ENCODE measurements around the gene SORCS2. TPM values are rescaled to one million over a fixed set of nuclear protein-coding genes. Genes with fewer than 3 reads are reported as not detected.

Gene SORCS2
- total and polyA plus RNA-seq, 2 donors (not counting 1 experiment from before 2014, with no cell fraction given): not detected

DNA sequence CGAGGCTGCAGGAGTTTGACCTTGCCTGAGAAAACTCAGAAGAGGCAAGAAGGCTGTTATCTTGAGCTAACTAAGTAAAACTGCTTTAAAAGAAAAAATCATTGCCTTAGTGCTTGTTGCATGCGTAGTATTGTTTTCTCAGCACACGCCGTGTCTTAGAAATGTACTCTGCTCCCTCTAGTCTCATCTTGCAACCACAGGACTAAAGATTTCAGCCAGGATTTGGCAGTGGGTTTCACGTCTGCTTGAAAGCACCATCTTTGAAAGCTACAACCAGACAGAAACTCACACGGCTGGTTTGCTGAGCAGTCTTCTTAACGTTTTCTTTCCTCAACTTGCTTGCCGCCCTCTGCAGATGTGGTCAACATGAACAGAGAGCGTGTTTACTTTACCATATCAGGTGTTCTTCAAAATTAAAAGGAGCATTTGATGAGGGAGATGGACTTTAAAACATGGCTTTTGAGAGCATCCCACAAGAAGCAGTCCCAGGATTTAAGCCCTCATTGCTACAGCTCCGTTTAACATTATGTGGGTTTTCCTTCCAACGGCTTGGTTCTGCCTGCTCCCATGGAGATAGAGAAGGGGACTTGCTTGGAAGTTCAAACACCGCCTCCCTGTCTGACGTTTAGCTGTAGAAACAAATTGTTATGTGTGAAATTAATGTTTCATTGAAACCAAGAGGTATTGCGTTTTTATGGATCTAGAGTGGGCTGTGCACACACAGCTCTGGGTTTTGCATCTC lies 3.4 kb downstream of the SORCS2 start:
- H3K27me3 Mint-ChIP-seq: peaks cover 52% of the 10 kb centered on the region

DNA sequence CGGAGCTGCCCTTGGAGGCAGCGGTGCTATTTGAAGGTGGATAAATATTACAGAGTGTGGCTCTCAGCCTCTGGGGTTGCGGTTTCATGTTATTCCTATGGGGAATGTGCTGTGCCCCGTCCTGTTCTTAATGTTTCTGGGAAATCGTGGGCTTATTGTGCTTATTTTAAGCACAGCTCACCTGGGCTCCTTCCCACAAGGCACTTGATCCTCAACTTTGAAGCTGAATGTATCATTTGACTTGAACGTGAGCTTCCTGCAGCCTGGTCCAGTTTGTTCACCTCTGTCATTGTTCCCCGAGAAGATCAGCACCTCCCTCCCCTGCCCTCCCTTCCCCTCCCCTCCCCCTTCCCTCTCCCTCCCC lies 3.9 kb downstream of the SORCS2 start:
- Histone ChIP-seq H3K4me1 (ENCODE audit: control insufficient read depth in 2 of 2, insufficient read depth in 2 of 2, low read length in 2 of 2) (peaks cover 0 to 5% of the 10 kb centered on the region in 2 donors), H3K4me3 (ENCODE audit: control extremely low read depth in 1 of 5, extremely low read depth in 1 of 5, insufficient read depth in 1 of 5, low read depth in 2 of 5, low read length in 4 of 5) (no peak overlapping the region), H3K9ac (ENCODE audit: low read length) (no peak overlapping the region), H3K27ac (ENCODE audit: low read length in 2 of 2) (no peak overlapping the region), H2AFZ (ENCODE audit: insufficient read depth, low read depth, low read length, poor library complexity, severe bottlenecking) (no peak overlapping the region), H4K20me1 (ENCODE audit: control insufficient read depth, insufficient read depth, low read length, poor library complexity, severe bottlenecking) (no peaks in the 10 kb centered on the region), H3K4me2 (replicated peaks; ENCODE audit: low read depth, low read length, poor library complexity, severe bottlenecking) (no peak overlapping the region), H3K9me3 (ENCODE audit: control extremely low read depth in 1 of 3, control insufficient read depth in 2 of 3, insufficient read depth in 1 of 3, low read length in 2 of 3) (peaks cover 0 to 3% (median 0%) of the 10 kb centered on the region in 3 donors), H3K79me2 (ENCODE audit: control insufficient read depth, insufficient read depth, low read length) (no peaks in the 10 kb centered on the region), H3K36me3 (replicated peaks in 1 of 2; ENCODE audit: control extremely low read depth in 1 of 2, control insufficient read depth in 1 of 2, extremely low read depth in 1 of 2, insufficient read depth in 2 of 2, low read length in 1 of 2) (no peaks in the 10 kb centered on the region), H3K27me3 (replicated peaks in 1 of 4; ENCODE audit: control extremely low read depth in 1 of 4, control insufficient read depth in 3 of 4, insufficient read depth in 4 of 4, low read length in 3 of 4) (peaks cover 0 to 30% (median 11%) of the 10 kb centered on the region in 4 experiments)
- WGBS (ENCODE audit: insufficient coverage): 58% methylated on average over 6 of the region's 7 CpGs
- POLR2A ChIA-PET: interaction anchor here (0.6 kb wide), 1 partner anchor 1373 kb away, joined by 5 read pairs; no protein-coding TSS in a partner anchor
- TF ChIP-seq, protein P1, sequence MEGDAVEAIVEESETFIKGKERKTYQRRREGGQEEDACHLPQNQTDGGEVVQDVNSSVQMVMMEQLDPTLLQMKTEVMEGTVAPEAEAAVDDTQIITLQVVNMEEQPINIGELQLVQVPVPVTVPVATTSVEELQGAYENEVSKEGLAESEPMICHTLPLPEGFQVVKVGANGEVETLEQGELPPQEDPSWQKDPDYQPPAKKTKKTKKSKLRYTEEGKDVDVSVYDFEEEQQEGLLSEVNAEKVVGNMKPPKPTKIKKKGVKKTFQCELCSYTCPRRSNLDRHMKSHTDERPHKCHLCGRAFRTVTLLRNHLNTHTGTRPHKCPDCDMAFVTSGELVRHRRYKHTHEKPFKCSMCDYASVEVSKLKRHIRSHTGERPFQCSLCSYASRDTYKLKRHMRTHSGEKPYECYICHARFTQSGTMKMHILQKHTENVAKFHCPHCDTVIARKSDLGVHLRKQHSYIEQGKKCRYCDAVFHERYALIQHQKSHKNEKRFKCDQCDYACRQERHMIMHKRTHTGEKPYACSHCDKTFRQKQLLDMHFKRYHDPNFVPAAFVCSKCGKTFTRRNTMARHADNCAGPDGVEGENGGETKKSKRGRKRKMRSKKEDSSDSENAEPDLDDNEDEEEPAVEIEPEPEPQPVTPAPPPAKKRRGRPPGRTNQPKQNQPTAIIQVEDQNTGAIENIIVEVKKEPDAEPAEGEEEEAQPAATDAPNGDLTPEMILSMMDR (IDR thresholded peaks at IDR 0.05): no peak
- no peak for TF ChIP-seq EZH2 (IDR thresholded peaks at IDR 0.05; ENCODE audit: borderline replicate concordance, insufficient read depth, low read depth, low read length, poor library complexity, severe bottlenecking)
- Mint-ChIP-seq H3K27ac (no peak overlapping the region), H3K27me3 (peaks cover 51% of the 10 kb centered on the region), H3K9me3 (ENCODE audit: insufficient read depth) (no peaks in the 10 kb centered on the region), H3K4me1 (no peaks in the 10 kb centered on the region), H3K4me3 (no peak overlapping the region)
- CTCF ChIA-PET: no interaction called here
- no peak for DNase-seq
- no peak for ATAC-seq (ENCODE audit: low read depth)
- intact Hi-C loops (cut with micrococcal nuclease): no loop called here

More for the DNA sequence above, 3.4 kb downstream of the SORCS2 start:
- Histone ChIP-seq H3K9ac (ENCODE audit: low read length) (no peak overlapping the region), H3K9me3 (ENCODE audit: control extremely low read depth in 1 of 3, control insufficient read depth in 2 of 3, insufficient read depth in 1 of 3, low read length in 2 of 3) (peaks cover 0 to 3% (median 0%) of the 10 kb centered on the region in 3 donors), H3K36me3 (replicated peaks in 1 of 2; ENCODE audit: control extremely low read depth in 1 of 2, control insufficient read depth in 1 of 2, extremely low read depth in 1 of 2, insufficient read depth in 2 of 2, low read length in 1 of 2) (no peaks in the 10 kb centered on the region), H3K4me1 (ENCODE audit: control insufficient read depth in 2 of 2, insufficient read depth in 2 of 2, low read length in 2 of 2) (peaks cover 0 to 5% of the 10 kb centered on the region in 2 donors), H3K4me2 (replicated peaks; ENCODE audit: low read depth, low read length, poor library complexity, severe bottlenecking) (no peak overlapping the region), H3K27ac (ENCODE audit: low read length in 2 of 2) (no peak overlapping the region), H2AFZ (ENCODE audit: insufficient read depth, low read depth, low read length, poor library complexity, severe bottlenecking) (no peak overlapping the region), H3K79me2 (ENCODE audit: control insufficient read depth, insufficient read depth, low read length) (no peaks in the 10 kb centered on the region), H4K20me1 (ENCODE audit: control insufficient read depth, insufficient read depth, low read length, poor library complexity, severe bottlenecking) (no peaks in the 10 kb centered on the region), H3K4me3 (ENCODE audit: control extremely low read depth in 1 of 5, extremely low read depth in 1 of 5, insufficient read depth in 1 of 5, low read depth in 2 of 5, low read length in 4 of 5) (no peak overlapping the region), H3K27me3 (replicated peaks in 1 of 4; ENCODE audit: control extremely low read depth in 1 of 4, control insufficient read depth in 3 of 4, insufficient read depth in 4 of 4, low read length in 3 of 4) (peaks cover 0 to 36% (median 11%) of the 10 kb centered on the region in 4 experiments)
- no peaks in the 10 kb centered on the region for H3K9me3 Mint-ChIP-seq (ENCODE audit: insufficient read depth)
- TF ChIP-seq, protein P1 (IDR thresholded peaks at IDR 0.05): no peak
- no peak for TF ChIP-seq EZH2 (IDR thresholded peaks at IDR 0.05; ENCODE audit: borderline replicate concordance, insufficient read depth, low read depth, low read length, poor library complexity, severe bottlenecking)
- WGBS (ENCODE audit: insufficient coverage): 64% methylated on average over 10 of the region's 14 CpGs
- CTCF ChIA-PET: no interaction called here
- H3K27ac Mint-ChIP-seq: no peak overlapping the region
- POLR2A ChIA-PET: interaction anchor here (0.6 kb wide), 1 partner anchor 1373 kb away, joined by 5 read pairs; no protein-coding TSS in a partner anchor
- no peak overlapping the region for H3K4me3 Mint-ChIP-seq
- intact Hi-C loops (cut with micrococcal nuclease): no loop called here
- no peaks in the 10 kb centered on the region for H3K4me1 Mint-ChIP-seq
- DNase-seq (no peak), ATAC-seq (ENCODE audit: low read depth) (no peak)
